Measurements from ENCODE around the gene RAB3GAP2.

DNA sequence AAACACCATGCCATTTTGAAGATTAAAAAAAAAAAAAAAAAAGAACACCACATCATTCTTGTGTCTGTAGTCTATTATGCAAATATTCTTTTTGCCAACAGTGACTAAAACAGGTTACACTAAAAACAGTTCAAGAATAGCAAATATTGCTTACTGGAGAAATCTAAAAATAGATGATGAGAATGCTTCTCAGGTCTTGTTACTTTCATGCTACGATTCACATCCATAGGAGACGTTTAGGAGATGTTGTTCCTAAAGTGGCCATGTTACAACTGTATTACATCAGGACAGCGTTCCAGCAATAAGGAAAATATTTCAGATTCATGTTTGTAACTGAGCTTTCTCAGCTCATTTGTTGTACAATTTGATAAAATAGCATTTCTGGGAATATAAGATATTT is 32.3 kb downstream of the RAB3GAP2 start:
- TF ChIP-seq, protein P1, sequence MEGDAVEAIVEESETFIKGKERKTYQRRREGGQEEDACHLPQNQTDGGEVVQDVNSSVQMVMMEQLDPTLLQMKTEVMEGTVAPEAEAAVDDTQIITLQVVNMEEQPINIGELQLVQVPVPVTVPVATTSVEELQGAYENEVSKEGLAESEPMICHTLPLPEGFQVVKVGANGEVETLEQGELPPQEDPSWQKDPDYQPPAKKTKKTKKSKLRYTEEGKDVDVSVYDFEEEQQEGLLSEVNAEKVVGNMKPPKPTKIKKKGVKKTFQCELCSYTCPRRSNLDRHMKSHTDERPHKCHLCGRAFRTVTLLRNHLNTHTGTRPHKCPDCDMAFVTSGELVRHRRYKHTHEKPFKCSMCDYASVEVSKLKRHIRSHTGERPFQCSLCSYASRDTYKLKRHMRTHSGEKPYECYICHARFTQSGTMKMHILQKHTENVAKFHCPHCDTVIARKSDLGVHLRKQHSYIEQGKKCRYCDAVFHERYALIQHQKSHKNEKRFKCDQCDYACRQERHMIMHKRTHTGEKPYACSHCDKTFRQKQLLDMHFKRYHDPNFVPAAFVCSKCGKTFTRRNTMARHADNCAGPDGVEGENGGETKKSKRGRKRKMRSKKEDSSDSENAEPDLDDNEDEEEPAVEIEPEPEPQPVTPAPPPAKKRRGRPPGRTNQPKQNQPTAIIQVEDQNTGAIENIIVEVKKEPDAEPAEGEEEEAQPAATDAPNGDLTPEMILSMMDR (conservative IDR thresholded peaks at IDR 0.05 in 1 of 2, IDR thresholded peaks at IDR 0.05 in 1 of 2; ENCODE audit: extremely low read depth in 1 of 2, insufficient read depth in 1 of 2, low read depth in 1 of 2, low read length in 2 of 2): no peak
- TF ChIP-seq EZH2 (IDR thresholded peaks at IDR 0.05; ENCODE audit: borderline replicate concordance, low read length): no peak
